ENCODE results near the gene NPFFR2. TPM values are rescaled to one million over a fixed set of nuclear protein-coding genes. Genes with fewer than 3 reads are reported as not detected.

The NPFFR2 gene
- not detected in 2 replicates for total RNA-seq

GRCh38 chr4:72031868-72032608, at the start of gene NPFFR2:
NPFFR2 (plus strand) TSS chr4:72032000; CDS start chr4:72128592, 96,592 bp downstream.

Other genes with a start within 250 kb of the NPFFR2 start
- gene GC, start 247.9 kb upstream of the NPFFR2 start, total RNA-seq: not detected in 2 replicates